ENCODE results near the gene KLHDC9.
A peak's percentile ranks its signal among the peaks of the same experiment; 100 is the strongest.

Gene KLHDC9

GRCh38 chr1:161076410-161076809 lies 21.8 kb upstream of the KLHDC9 start:
- DNase-seq = no peak

- no peak for DNase-seq
Measured at GRCh38 chr1:161077426-161077825, 20.7 kb upstream of the KLHDC9 start.

GRCh38 chr1:161079436-161080110 lies 18.6 kb upstream of the KLHDC9 start:
- no peak for DNase-seq

- peak; percentile 40 for DNase-seq
Measured at GRCh38 chr1:161080441-161081405, 17.4 kb upstream of the KLHDC9 start.

GRCh38 chr1:161081519-161081918 lies 16.6 kb upstream of the KLHDC9 start:
- DNase-seq = no peak

GRCh38 chr1:161082483-161082882 lies 15.7 kb upstream of the KLHDC9 start:
- no peak for DNase-seq

- peak; percentile 81 for DNase-seq
Measured at GRCh38 chr1:161082996-161083747, 15.0 kb upstream of the KLHDC9 start.

- no peak for DNase-seq
Measured at GRCh38 chr1:161083748-161084596, 14.2 kb upstream of the KLHDC9 start.

- no peak for DNase-seq
Measured at GRCh38 chr1:161084597-161084988, 13.6 kb upstream of the KLHDC9 start.

- DNase-seq = peak; percentile 34
Measured at GRCh38 chr1:161085165-161085564, 13.0 kb upstream of the KLHDC9 start.

- no peak for DNase-seq
Measured at GRCh38 chr1:161086457-161086856, 11.7 kb upstream of the KLHDC9 start.

GRCh38 chr1:161088587-161089110 lies 9.5 kb upstream of the KLHDC9 start:
- DNase-seq = no peak

- DNase-seq = no peak
Measured at GRCh38 chr1:161089251-161089924, 8.8 kb upstream of the KLHDC9 start, which contains the start of gene NECTIN4. TSS of gene NECTIN4 (minus strand) at chr1:161089558. CDS start at chr1:161089296, 262 bp downstream.

GRCh38 chr1:161089938-161090337 lies 8.2 kb upstream of the KLHDC9 start:
- no peak for DNase-seq

- DNase-seq = no peak
Measured at GRCh38 chr1:161090617-161091016, 7.5 kb upstream of the KLHDC9 start.

- no peak for DNase-seq
Measured at GRCh38 chr1:161091093-161091492, 7.1 kb upstream of the KLHDC9 start.

- no peak for DNase-seq
Measured at GRCh38 chr1:161091796-161092507, 6.2 kb upstream of the KLHDC9 start.

GRCh38 chr1:161092621-161093028 lies 5.5 kb upstream of the KLHDC9 start:
- DNase-seq = no peak

GRCh38 chr1:161094481-161094880 lies 3.7 kb upstream of the KLHDC9 start:
- no peak for DNase-seq

GRCh38 chr1:161095230-161095629 lies 2.9 kb upstream of the KLHDC9 start:
- DNase-seq = no peak

All from fibroblast of skin of back (primary cell).